ENCODE data around the gene MRTFA.

DNA sequence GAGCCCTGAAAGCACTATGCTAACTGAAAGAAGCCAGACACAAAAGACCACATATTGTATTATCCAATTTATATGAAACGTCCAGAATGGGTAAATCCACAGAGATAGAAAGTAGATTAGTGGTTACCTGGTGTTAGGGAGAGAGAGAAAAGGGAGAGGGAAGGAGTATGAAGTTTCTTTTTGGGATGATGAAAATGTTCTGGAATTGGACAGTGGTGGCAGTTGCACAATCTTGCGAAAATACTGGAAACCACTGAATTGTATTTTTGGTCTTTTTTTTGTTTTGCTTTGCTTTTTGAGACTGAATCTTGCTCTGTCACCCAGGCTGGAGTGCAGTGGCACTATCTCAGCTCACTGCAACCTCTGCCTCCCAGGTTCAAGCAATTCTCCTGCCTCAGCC is 63.5 kb downstream of the MRTFA start:
- TF ChIP-seq CTCF (IDR thresholded peaks at IDR 0.05) (no peak), POLR2A (IDR thresholded peaks at IDR 0.05) (no peak)

Data from uterus (tissue), 2 donors.